Suprapubic skin (tissue), 4 donors: Measurements from ENCODE around the gene HSD11B1L. TPM values are rescaled to one million over a fixed set of nuclear protein-coding genes. Genes with fewer than 3 reads are reported as not detected.

Source experiments
- DNase-seq, 2 donors: peaks; one replicate each; pipeline ENCODE4 v3.0.0-alpha.2; 2019; ENCODE audit warnings: low spot score in 2 of 2
- H3K27ac ChIP-seq: fragments of 200-600 bp; sonication (generic); one replicate; pipeline ENCODE4 v1.5.1; 2019
- H3K27me3 ChIP-seq: fragments of 200-600 bp; sonication (generic); one replicate; pipeline ENCODE4 v1.5.1; 2019
- H3K36me3 ChIP-seq: fragments of 200-600 bp; sonication (generic); one replicate; pipeline ENCODE4 v1.5.1; 2019
- H3K4me1 ChIP-seq: fragments of 200-600 bp; sonication (generic); one replicate; pipeline ENCODE4 v1.5.1; 2019
- H3K4me3 ChIP-seq: fragments of 200-600 bp; sonication (generic); one replicate; pipeline ENCODE4 v1.5.1; 2019; ENCODE audit warnings: mild to moderate bottlenecking
- H3K9me3 ChIP-seq: fragments of 200-600 bp; sonication (generic); one replicate; pipeline ENCODE4 v1.5.1; 2019
- CTCF ChIP-seq, 2 donors: fragments of 200-600 bp in 1 of 2; fragments of 450-650 bp in 1 of 2; sonication (generic) in 1 of 2; IDR thresholded peaks; one replicate each; pipeline ENCODE4 v1.5.1; 2016 to 2019; ENCODE audit warnings: antibody characterized with exemption in 2 of 2, mild to moderate bottlenecking in 1 of 2, moderate library complexity in 1 of 2
- EP300 ChIP-seq: sonication (generic); formaldehyde crosslinking; IDR thresholded peaks from one replicate; pipeline ENCODE4 v1.6.1; 2017; ENCODE audit warnings: antibody characterized with exemption
- POLR2A ChIP-seq, 2 donors: fragments of 450-650 bp; IDR thresholded peaks; one replicate each; pipeline ENCODE4 v1.6.1; 2017; ENCODE audit warnings: antibody characterized with exemption in 2 of 2, mild to moderate bottlenecking in 2 of 2, moderate library complexity in 2 of 2
- POLR2AphosphoS5 ChIP-seq, 3 donors: sonication (generic); formaldehyde crosslinking; IDR thresholded peaks; one replicate each; pipeline ENCODE4 v1.6.1; 2017; ENCODE audit warnings: antibody characterized with exemption in 3 of 3
- WGBS: methylation state at CpG from one replicate; pipeline ENCODE4 v1.1.5; 2018; 5-methylcytosine and 5-hydroxymethylcytosine counted together
- total RNA-seq, 4 donors: library from RNA; depleted of rRNA; stranded (reverse); fragments of >200 nt; gene quantifications; one replicate each; pipeline ENCODE4 v1.1.0, GENCODE V29; 2016

HSD11B1L gene
- total RNA-seq, 4 donors from 2014 or later = 11.6 to 19.0 (median 15.1) TPM

- Histone ChIP-seq H3K27me3 (no peaks in the 10 kb centered on the region), H3K4me3 (no peak overlapping the region), H3K9me3 (no peaks in the 10 kb centered on the region), H3K4me1 (peaks cover 23% of the 10 kb centered on the region), H3K27ac (no peak overlapping the region), H3K36me3 (no peaks in the 10 kb centered on the region)
- DNase-seq = no peak
- 100% methylated on average over 1 of the region's 10 CpGs for WGBS
- TF ChIP-seq CTCF (IDR thresholded peaks at IDR 0.05) (no peak), POLR2AphosphoS5 (IDR thresholded peaks at IDR 0.05) (no peak), POLR2A (IDR thresholded peaks at IDR 0.05) (no peak), EP300 (no peak)
Measured at GRCh38 chr19:5677136-5677535, 3.7 kb upstream of the HSD11B1L start.

- no peak for DNase-seq
- H3K27me3 ChIP-seq = no peaks in the 10 kb centered on the region
- no peak overlapping the region for H3K4me3 ChIP-seq
- no peak for TF ChIP-seq POLR2A (IDR thresholded peaks at IDR 0.05)
- no peak for TF ChIP-seq POLR2AphosphoS5 (IDR thresholded peaks at IDR 0.05)
- TF ChIP-seq CTCF (IDR thresholded peaks at IDR 0.05) = no peak
- TF ChIP-seq EP300 = no peak
- no peaks in the 10 kb centered on the region for H3K36me3 ChIP-seq
- no peaks in the 10 kb centered on the region for H3K9me3 ChIP-seq
- peaks cover 23% of the 10 kb centered on the region for H3K4me1 ChIP-seq
- 68% methylated on average over 4 of the region's 9 CpGs for WGBS
- H3K27ac ChIP-seq = no peak overlapping the region
Measured at GRCh38 chr19:5677580-5677979, 3.2 kb upstream of the HSD11B1L start.

GRCh38 chr19:5678071-5678718, 2.6 kb upstream of the HSD11B1L start:
- TF ChIP-seq POLR2AphosphoS5 (IDR thresholded peaks at IDR 0.05) (no peak), EP300 (no peak), POLR2A (IDR thresholded peaks at IDR 0.05) (no peak), CTCF (IDR thresholded peaks at IDR 0.05) (no peak)
- H3K36me3 ChIP-seq = no peaks in the 10 kb centered on the region
- no peak overlapping the region for H3K27ac ChIP-seq
- H3K9me3 ChIP-seq = no peaks in the 10 kb centered on the region
- 89% methylated on average over 7 of the region's 22 CpGs for WGBS
- no peaks in the 10 kb centered on the region for H3K27me3 ChIP-seq
- H3K4me3 ChIP-seq = no peak overlapping the region
- no peak for DNase-seq
- peaks cover 23% of the 10 kb centered on the region for H3K4me1 ChIP-seq

- no peak for DNase-seq
- Histone ChIP-seq H3K36me3 (no peaks in the 10 kb centered on the region), H3K4me3 (peak overlapping the region; percentile 76), H3K27me3 (no peaks in the 10 kb centered on the region), H3K27ac (peak overlapping the region; percentile 83), H3K9me3 (no peaks in the 10 kb centered on the region), H3K4me1 (peaks cover 23% of the 10 kb centered on the region)
- no peak for TF ChIP-seq POLR2A (IDR thresholded peaks at IDR 0.05)
- no peak for TF ChIP-seq POLR2AphosphoS5 (IDR thresholded peaks at IDR 0.05)
- TF ChIP-seq EP300 = no peak
- no peak for TF ChIP-seq CTCF (IDR thresholded peaks at IDR 0.05)
- 65% methylated on average over 6 of the region's 26 CpGs for WGBS
Measured at GRCh38 chr19:5679289-5680083, 1.3 kb upstream of the HSD11B1L start.

GRCh38 chr19:5680084-5680436, 767 bp upstream of the HSD11B1L start:
- Histone ChIP-seq H3K27ac (peak overlapping the region; percentile 83), H3K27me3 (no peaks in the 10 kb centered on the region), H3K4me1 (peaks cover 23% of the 10 kb centered on the region), H3K4me3 (peak overlapping the region; percentile 76), H3K36me3 (no peaks in the 10 kb centered on the region), H3K9me3 (no peaks in the 10 kb centered on the region)
- TF ChIP-seq EP300 (no peak), POLR2AphosphoS5 (IDR thresholded peaks at IDR 0.05) (no peak), POLR2A (IDR thresholded peaks at IDR 0.05) (no peak), CTCF (IDR thresholded peaks at IDR 0.05) (no peak)
- no peak for DNase-seq
- WGBS = 0% methylated on average over 3 of the region's 23 CpGs
